Measurements from ENCODE around the gene TFCP2.

DNA sequence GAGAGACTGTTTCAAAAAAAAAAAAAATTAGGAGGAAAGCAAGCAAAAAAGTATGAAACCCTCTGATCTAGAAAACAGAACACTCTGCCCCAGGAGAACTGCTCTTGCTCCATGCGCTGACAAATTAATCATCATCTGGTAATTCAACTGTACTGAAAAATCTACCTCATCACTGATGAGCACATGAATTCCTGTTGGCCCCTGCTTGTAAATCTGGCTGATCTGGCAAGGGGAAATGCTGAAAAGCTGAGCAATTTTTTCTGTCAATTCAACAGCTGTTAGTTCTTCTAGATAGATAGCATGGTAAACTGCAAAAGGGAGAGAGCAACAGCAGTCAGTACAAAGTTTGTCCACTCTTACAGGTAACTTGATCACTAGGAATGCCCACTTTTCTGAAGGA, 74.3 kb downstream of the TFCP2 start:
- TF ChIP-seq POLR2A (IDR thresholded peaks at IDR 0.05) (no peak), CTCF (IDR thresholded peaks at IDR 0.05) (no peak), POLR2AphosphoS5 (IDR thresholded peaks at IDR 0.05) (no peak), EP300 (IDR thresholded peaks at IDR 0.05) (no peak)

All from suprapubic skin (tissue), 4 donors.